Body of pancreas (tissue), 4 donors: ENCODE measurements around the gene IFNA14. TPM values are rescaled to one million over a fixed set of nuclear protein-coding genes. Genes with fewer than 3 reads are reported as not detected.

Experiments used
- ATAC-seq: fragments of 150-250 bp; one replicate; pipeline ENCODE4 v1.9.1; 2016
- DNase-seq, 4 donors: peaks; one replicate each; pipeline ENCODE4 v3.0.0-alpha.2; 2019
- H3K27ac ChIP-seq, 4 donors: fragments of 200-600 bp; sonication (generic); 1 replicate in 3 of 4; 2 replicates in 1 of 4; pipeline versions ENCODE4 v1.5.1 to v1.6.1; 2016 to 2019; ENCODE audit warnings: mild to moderate bottlenecking in 1 of 4, mixed read lengths in 1 of 4, moderate library complexity in 1 of 4
- H3K27me3 ChIP-seq, 2 donors: fragments of 200-600 bp; sonication (generic); one replicate each; pipeline ENCODE4 v1.6.0; 2016; ENCODE audit warnings: mild to moderate bottlenecking in 1 of 2
- H3K36me3 ChIP-seq, 2 donors: fragments of 200-600 bp; sonication (generic); replicated peaks in 1 of 2; 2 replicates each; pipeline ENCODE4 v1.5.1; 2016; ENCODE audit warnings: low read depth in 2 of 2; ENCODE audit not compliant: insufficient read depth in 1 of 2
- H3K4me1 ChIP-seq: fragments of 200-600 bp; sonication (generic); one replicate; pipeline ENCODE4 v1.6.0; 2016
- H3K4me3 ChIP-seq, 2 donors: fragments of 200-600 bp; sonication (generic); 1 replicate in 1 of 2; 2 replicates in 1 of 2; pipeline ENCODE4 v1.5.1; 2016 to 2019
- H3K9me3 ChIP-seq, 3 donors: fragments of 200-600 bp; sonication (generic); 1 replicate in 2 of 3; 2 replicates in 1 of 3; pipeline ENCODE4 v1.5.1; 2016
- POLR2A ChIP-seq, 3 donors: fragments of 450-650 bp; IDR thresholded peaks; one replicate each; pipeline ENCODE4 v1.6.1; 2016; ENCODE audit warnings: antibody characterized with exemption in 3 of 3, mild to moderate bottlenecking in 2 of 3
- WGBS, 2 donors: methylation state at CpG; one replicate each; pipeline ENCODE4 v1.1.5; 2017; 5-methylcytosine and 5-hydroxymethylcytosine counted together
- intact Hi-C: fragments of 100-400 bp; cut with DNase I; formaldehyde crosslinking; loops from one replicate; pipeline ENCODE4 v1.15.1; 2023
- total RNA-seq, 2 donors: library from RNA; depleted of rRNA; stranded (reverse); fragments of >200 nt; gene quantifications; one replicate each; pipeline ENCODE4 v1.1.0, GENCODE V29; 2016
- TF ChIP-seq, protein P1 (sequence below), 7 experiments: fragments of 450-650 bp in 4 of 7; fragments of 200-600 bp in 3 of 7; sonication (generic) in 3 of 7; IDR thresholded peaks; one replicate each; pipeline ENCODE4 v1.5.1; 2016 to 2019; ENCODE audit warnings: antibody characterized with exemption in 7 of 7

The IFNA14 gene
- total RNA-seq, result not detected

DNA sequence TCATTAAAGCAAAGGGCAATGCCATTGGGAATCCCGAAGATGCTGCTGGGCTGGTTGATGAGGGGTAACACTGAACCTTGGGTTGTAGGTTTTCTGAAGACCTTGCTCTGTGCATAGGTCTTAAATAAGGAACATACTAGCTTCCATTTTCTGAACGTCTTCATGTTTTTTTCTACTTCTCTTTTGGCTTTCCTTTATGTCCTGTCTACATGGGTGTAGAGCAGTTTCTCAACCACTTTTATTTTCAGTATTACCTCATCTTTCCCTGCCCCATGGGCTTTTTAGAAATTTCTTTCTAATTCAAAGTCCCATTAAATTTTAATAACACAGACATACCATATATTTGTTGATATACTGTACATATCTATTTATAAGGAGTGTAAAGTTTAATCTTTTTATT lies at the start of gene IFNA14:
Gene IFNA14, minus strand, starts transcription at position 95 of the 400 bp plus-strand sequence. Its CDS starts 70 bp downstream, at position 25.
- 50 to 66% methylated on average over 2 of the region's 2 CpGs for WGBS, 2 donors
- Histone ChIP-seq H3K27ac (no peak within 1 kb of the TSS), H3K4me1 (no peaks in the 10 kb centered on the region), H3K9me3 (no peaks in the 10 kb centered on the region), H3K27me3 (no peaks in the 10 kb centered on the region), H3K4me3 (no peak within 1 kb of the TSS), H3K36me3 (no peaks in the 10 kb centered on the region)
- TF ChIP-seq, protein P1, sequence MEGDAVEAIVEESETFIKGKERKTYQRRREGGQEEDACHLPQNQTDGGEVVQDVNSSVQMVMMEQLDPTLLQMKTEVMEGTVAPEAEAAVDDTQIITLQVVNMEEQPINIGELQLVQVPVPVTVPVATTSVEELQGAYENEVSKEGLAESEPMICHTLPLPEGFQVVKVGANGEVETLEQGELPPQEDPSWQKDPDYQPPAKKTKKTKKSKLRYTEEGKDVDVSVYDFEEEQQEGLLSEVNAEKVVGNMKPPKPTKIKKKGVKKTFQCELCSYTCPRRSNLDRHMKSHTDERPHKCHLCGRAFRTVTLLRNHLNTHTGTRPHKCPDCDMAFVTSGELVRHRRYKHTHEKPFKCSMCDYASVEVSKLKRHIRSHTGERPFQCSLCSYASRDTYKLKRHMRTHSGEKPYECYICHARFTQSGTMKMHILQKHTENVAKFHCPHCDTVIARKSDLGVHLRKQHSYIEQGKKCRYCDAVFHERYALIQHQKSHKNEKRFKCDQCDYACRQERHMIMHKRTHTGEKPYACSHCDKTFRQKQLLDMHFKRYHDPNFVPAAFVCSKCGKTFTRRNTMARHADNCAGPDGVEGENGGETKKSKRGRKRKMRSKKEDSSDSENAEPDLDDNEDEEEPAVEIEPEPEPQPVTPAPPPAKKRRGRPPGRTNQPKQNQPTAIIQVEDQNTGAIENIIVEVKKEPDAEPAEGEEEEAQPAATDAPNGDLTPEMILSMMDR (IDR thresholded peaks at IDR 0.05), result no peak
- TF ChIP-seq POLR2A (IDR thresholded peaks at IDR 0.05), result no peak
- intact Hi-C loops, result no loop called here
- DNase-seq (no peak), ATAC-seq (no peak)

DNA sequence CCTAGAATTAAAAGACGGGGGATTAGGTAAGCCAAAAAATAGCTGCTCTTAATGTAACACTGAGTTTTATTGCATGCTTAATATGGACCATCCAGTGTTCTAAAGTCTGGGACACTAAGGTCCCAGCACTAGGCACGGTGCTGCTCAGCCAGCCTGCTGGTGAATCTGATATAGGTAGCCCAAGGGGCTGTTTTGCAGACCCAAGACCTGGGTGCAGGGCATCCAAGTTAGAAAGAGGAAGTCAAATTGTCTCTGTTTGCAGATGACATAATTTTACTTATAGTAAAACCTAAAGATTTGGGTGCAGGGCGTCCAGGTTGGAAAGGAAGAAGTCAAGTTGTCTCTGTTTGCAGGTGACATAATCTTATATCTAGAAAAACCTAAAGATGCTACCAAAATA lies 47.5 kb upstream of the IFNA14 start:
- no peak for ATAC-seq
- H3K27me3 ChIP-seq, result no peaks in the 10 kb centered on the region

DNA sequence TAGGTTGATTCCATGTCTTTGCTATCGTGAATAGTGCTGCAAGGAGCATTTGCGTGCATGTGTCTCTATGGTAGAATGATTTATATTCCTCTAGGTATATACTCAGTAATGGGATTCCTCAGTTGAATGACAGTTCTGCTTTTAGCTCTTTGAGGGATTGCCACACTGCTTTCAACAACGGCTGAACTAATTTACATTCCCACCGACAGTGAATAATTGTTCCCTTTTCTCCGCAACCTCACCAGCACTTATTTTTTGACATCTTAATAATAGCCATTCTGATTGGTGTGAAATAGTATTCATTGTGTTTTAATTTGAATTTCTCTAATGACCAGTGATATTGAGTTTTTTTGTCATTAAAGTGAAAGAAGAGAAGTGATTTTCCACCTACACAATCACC lies 46.9 kb upstream of the IFNA14 start:
- H3K9me3 ChIP-seq, result no peaks in the 10 kb centered on the region
- no peak for ATAC-seq

More for the DNA sequence above, 47.5 kb upstream of the IFNA14 start:
- TF ChIP-seq POLR2A (IDR thresholded peaks at IDR 0.05), result no peak
- TF ChIP-seq, protein P1 (IDR thresholded peaks at IDR 0.05), result no peak
- no peaks in the 10 kb centered on the region for H3K4me1 ChIP-seq
- WGBS, 2 donors, result 51 to 68% methylated on average over 3 of the region's 3 CpGs
- no peaks in the 10 kb centered on the region for H3K9me3 ChIP-seq
- no peak for DNase-seq
- no peaks in the 10 kb centered on the region for H3K36me3 ChIP-seq
- no peak overlapping the region for H3K4me3 ChIP-seq
- intact Hi-C loops, result no loop called here
- H3K27ac ChIP-seq, result no peak overlapping the region

DNA sequence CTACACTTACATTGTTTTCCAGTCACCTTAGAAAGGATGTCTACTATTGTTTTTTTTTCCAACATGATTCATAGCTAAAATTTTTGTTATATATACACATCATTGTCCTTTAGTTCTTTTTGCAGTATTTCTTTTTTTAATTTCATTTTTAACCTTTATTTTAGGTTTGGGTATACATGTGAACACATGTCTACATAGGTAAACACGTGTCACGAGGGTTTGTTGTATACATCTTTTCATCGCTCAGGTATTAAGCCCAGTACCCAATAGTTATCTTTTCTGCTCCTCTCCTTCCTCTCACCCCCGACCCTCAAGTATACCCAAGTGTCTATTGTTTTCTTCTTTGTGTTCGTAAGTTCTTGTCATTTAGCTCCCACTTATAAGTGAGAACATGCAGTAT lies 46.3 kb upstream of the IFNA14 start:
- no peaks in the 10 kb centered on the region for H3K4me1 ChIP-seq
- DNase-seq (no peak), ATAC-seq (no peak)
- H3K36me3 ChIP-seq, result no peaks in the 10 kb centered on the region
- 71 to 73% methylated on average over 5 of the region's 5 CpGs for whole genome bisulfite sequencing, 2 donors
- no peak overlapping the region for H3K27ac ChIP-seq
- intact Hi-C loops, result no loop called here
- TF ChIP-seq, protein P1 (IDR thresholded peaks at IDR 0.05), result no peak
- TF ChIP-seq POLR2A (IDR thresholded peaks at IDR 0.05), result no peak
- H3K4me3 ChIP-seq, result no peak overlapping the region
- H3K27me3 ChIP-seq, result no peaks in the 10 kb centered on the region
- no peaks in the 10 kb centered on the region for H3K9me3 ChIP-seq

More for the DNA sequence above, 46.9 kb upstream of the IFNA14 start:
- 64% methylated on average over 5 of the region's 5 CpGs for WGBS, 2 donors
- no peak for TF ChIP-seq POLR2A (IDR thresholded peaks at IDR 0.05)
- TF ChIP-seq, protein P1 (IDR thresholded peaks at IDR 0.05), result no peak
- intact Hi-C loops, result no loop called here
- H3K36me3 ChIP-seq, result no peaks in the 10 kb centered on the region
- H3K27ac ChIP-seq, result no peak overlapping the region
- no peak for DNase-seq
- H3K4me1 ChIP-seq, result no peaks in the 10 kb centered on the region
- H3K27me3 ChIP-seq, result no peaks in the 10 kb centered on the region
- H3K4me3 ChIP-seq, result no peak overlapping the region

DNA sequence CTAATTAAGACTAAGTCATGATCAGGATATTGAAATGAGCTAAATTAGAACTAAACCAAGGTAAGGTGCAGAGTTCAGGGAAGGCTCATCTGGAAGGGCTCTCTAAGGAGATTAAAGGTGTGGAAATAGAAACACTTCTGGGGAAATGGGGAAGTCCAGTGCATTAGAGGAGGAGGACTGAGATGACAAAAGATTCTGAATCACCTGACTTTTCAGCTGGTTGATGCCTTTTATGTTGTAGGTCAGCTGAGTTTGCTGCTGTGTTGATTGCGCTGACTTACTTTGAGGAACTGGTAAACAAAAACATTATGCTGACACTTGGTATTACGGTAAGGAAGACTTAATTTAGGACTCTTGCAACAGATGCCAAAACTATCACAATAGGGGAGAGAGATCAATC lies 41.5 kb upstream of the IFNA14 start:
- no peak for TF ChIP-seq POLR2A (IDR thresholded peaks at IDR 0.05)
- TF ChIP-seq, protein P1 (IDR thresholded peaks at IDR 0.05), result no peak
- intact Hi-C loops, result no loop called here
- Histone ChIP-seq H3K4me1 (no peaks in the 10 kb centered on the region), H3K27me3 (no peaks in the 10 kb centered on the region), H3K27ac (no peak overlapping the region), H3K9me3 (no peaks in the 10 kb centered on the region), H3K4me3 (no peak overlapping the region), H3K36me3 (no peaks in the 10 kb centered on the region)
- DNase-seq (no peak), ATAC-seq (no peak)
- 33 to 64% methylated on average over 2 of the region's 2 CpGs for WGBS, 2 donors
